Neural crest cell (in vitro differentiated cells): ENCODE data around the gene MSS51. TPM values are rescaled to one million over a fixed set of nuclear protein-coding genes. Genes with fewer than 3 reads are reported as not detected.
"Not testable (repeated sequence)": the region's sequence is repeated elsewhere in the genome, so short reads cannot be mapped to it uniquely, and the experiment has no call there.

Experiments
- DNase-seq: peaks from one replicate; pipeline ENCODE4 v3.0.0; 2021; ENCODE audit warnings: low read depth, mixed read lengths, low spot score
- H3K27ac Mint-ChIP-seq: one replicate; pipeline ENCODE4 v1.8.0; 2021; ENCODE audit warnings: mild to moderate bottlenecking, mixed read lengths; ENCODE audit not compliant: unreplicated experiment
- H3K27me3 Mint-ChIP-seq: 2 replicates; pipeline ENCODE4 v1.8.0; 2021; ENCODE audit warnings: low read depth, mild to moderate bottlenecking, mixed read lengths
- H3K36me3 Mint-ChIP-seq: 2 replicates; pipeline ENCODE4 v1.8.0; 2021; ENCODE audit warnings: low read depth, mild to moderate bottlenecking, mixed read lengths
- H3K4me1 Mint-ChIP-seq: 2 replicates; pipeline ENCODE4 v1.8.0; 2021; ENCODE audit warnings: mixed read lengths
- H3K4me3 Mint-ChIP-seq: one replicate; pipeline ENCODE4 v1.8.0; 2021; ENCODE audit warnings: mild to moderate bottlenecking, mixed read lengths
- H3K9me3 Mint-ChIP-seq: 2 replicates; pipeline ENCODE4 v1.8.0; 2021; ENCODE audit warnings: mixed read lengths
- total RNA-seq: library from RNA; stranded (reverse); gene quantifications from 2 replicates; pipeline ENCODE4 v1.2.1, GENCODE V29; 2021
- TF ChIP-seq, protein P1 (sequence below): fragments of 200-600 bp; sonication (generic); conservative IDR thresholded peaks from 2 replicates; pipeline ENCODE4 v1.5.0; 2021; ENCODE audit warnings: antibody characterized with exemption, mild to moderate bottlenecking

The MSS51 gene
- total RNA-seq, 1 donor from 2014 or later: 2.6 TPM

DNA sequence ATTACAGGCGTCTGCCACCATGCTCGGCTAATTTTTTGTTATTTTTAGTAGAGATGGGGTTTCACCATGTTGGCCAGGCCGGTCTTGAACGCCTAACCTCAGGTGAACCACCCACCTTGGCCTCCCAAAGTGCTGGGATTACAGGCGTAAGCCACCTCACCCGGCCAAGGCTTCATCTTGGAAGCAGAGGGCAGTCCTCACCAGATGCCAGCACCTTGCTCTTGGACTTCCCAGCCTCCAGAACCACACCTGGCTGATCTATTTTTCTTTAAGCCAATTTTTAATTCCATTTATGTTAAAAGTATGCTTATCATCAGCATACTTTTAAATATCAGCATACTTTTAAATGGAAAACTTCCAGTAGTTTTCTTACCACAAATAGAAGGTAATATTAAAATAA, 31.7 kb downstream of the MSS51 start:
- Mint-ChIP-seq H3K9me3 (no peaks in the 10 kb centered on the region), H3K27me3 (no peaks in the 10 kb centered on the region), H3K27ac (no peak overlapping the region), H3K4me1 (no peaks in the 10 kb centered on the region), H3K4me3 (no peak overlapping the region), H3K36me3 (no peaks in the 10 kb centered on the region)
- TF ChIP-seq, protein P1, sequence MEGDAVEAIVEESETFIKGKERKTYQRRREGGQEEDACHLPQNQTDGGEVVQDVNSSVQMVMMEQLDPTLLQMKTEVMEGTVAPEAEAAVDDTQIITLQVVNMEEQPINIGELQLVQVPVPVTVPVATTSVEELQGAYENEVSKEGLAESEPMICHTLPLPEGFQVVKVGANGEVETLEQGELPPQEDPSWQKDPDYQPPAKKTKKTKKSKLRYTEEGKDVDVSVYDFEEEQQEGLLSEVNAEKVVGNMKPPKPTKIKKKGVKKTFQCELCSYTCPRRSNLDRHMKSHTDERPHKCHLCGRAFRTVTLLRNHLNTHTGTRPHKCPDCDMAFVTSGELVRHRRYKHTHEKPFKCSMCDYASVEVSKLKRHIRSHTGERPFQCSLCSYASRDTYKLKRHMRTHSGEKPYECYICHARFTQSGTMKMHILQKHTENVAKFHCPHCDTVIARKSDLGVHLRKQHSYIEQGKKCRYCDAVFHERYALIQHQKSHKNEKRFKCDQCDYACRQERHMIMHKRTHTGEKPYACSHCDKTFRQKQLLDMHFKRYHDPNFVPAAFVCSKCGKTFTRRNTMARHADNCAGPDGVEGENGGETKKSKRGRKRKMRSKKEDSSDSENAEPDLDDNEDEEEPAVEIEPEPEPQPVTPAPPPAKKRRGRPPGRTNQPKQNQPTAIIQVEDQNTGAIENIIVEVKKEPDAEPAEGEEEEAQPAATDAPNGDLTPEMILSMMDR: no peak
- no peak for DNase-seq

DNA sequence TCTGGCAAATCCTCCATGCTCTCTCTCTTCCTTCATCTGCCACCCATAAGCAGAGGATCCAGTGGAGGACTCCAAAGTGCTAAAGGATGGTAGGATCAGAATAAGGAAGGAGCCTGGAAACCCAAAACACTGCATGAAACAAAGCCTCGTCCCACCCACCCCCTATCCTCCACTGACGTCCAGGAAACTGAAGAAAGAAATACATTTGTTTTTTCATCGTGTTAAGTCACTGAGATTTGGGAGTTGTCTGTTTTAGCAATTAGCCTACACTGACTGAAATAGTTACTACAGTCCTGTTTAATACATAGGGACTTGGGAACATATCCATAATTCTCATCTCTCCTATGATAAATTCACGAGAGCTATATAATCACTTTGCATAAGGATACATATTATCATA, 34.3 kb downstream of the MSS51 start:
- H3K9me3 Mint-ChIP-seq: no peaks in the 10 kb centered on the region

GRCh38 chr10:73398024-73398423, 35.3 kb downstream of the MSS51 start:
- DNase-seq: no peak
- H3K4me3 Mint-ChIP-seq: no peak overlapping the region
- no peaks in the 10 kb centered on the region for H3K4me1 Mint-ChIP-seq
- TF ChIP-seq, protein P1: peak; percentile 28
- H3K36me3 Mint-ChIP-seq: peaks cover 12% of the 10 kb centered on the region
- no peak overlapping the region for H3K27ac Mint-ChIP-seq
- H3K9me3 Mint-ChIP-seq: peaks cover 2% of the 10 kb centered on the region
- H3K27me3 Mint-ChIP-seq: no peaks in the 10 kb centered on the region

More for the DNA sequence above, 34.3 kb downstream of the MSS51 start:
- Mint-ChIP-seq H3K4me1 (no peaks in the 10 kb centered on the region), H3K27me3 (no peaks in the 10 kb centered on the region), H3K27ac (peak overlapping the region; percentile 64), H3K4me3 (no peak overlapping the region), H3K36me3 (peaks cover 7% of the 10 kb centered on the region)
- no peak for DNase-seq
- TF ChIP-seq, protein P1: no peak

DNA sequence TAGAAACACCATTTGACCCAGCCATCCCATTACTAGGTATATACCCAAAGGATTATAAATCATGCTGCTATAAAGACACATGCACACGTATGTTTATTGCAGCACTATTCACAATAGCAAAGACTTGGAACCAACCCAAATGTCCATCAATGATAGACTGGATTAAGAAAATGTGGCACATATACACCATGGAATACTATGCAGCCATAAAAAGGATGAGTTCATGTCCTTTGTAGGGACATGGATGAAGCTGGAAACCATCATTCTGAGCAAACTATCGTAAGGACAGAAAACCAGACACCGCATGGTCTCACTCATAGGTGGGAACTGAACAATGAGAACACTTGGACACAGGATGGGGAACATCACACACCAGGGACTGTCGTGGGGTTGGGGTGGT, 39.0 kb downstream of the MSS51 start:
- not testable (repeated sequence) for H3K27ac Mint-ChIP-seq, H3K9me3 Mint-ChIP-seq, H3K27me3 Mint-ChIP-seq, H3K4me1 Mint-ChIP-seq, DNase-seq, H3K4me3 Mint-ChIP-seq
- peaks cover 20% of the 10 kb centered on the region for H3K36me3 Mint-ChIP-seq

DNA sequence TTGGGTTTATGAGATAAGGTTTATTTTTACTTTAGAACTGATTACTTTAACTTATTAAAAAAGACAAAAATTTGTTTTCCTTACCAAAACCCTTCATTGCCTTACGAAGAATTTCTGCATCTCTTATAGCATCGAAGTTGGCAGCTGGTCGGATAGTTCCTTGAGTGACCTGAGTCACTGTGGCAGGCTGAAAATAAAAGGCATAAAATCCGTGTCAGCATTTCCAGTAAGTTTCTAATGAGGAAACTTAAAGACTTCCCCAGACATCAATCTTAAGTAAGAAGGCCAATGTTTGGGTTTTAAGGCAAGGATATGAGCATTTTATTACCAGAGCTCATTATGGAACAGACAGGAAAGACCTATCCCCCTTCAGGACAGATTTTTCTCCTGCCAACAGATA, 45.1 kb downstream of the MSS51 start:
- Mint-ChIP-seq H3K27me3 (no peaks in the 10 kb centered on the region), H3K27ac (no peak overlapping the region), H3K4me3 (no peak overlapping the region), H3K36me3 (peaks cover 17% of the 10 kb centered on the region), H3K9me3 (no peaks in the 10 kb centered on the region), H3K4me1 (no peaks in the 10 kb centered on the region)
- TF ChIP-seq, protein P1: no peak
- DNase-seq: no peak

DNA sequence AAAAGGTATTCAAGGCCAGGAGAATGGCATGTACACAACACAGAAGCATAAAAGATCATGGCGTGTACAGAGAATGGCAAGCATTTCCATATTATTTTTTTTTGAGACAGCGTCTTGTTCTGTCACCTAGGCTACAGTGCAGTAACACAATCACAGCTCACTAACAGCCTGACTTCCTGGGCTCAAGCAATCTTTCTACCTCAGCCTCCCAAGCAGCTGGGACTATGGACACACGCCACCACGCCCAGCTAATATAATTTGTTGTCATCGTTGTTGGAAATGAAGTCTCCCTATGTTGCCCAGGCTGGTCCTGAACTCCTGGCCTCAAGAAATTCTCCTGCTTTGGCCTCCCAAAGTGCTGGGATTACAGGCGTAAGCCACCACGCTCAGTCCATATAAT, 46.8 kb downstream of the MSS51 start:
- H3K4me3 Mint-ChIP-seq: no peak overlapping the region
- H3K27ac Mint-ChIP-seq: no peak overlapping the region
- H3K4me1 Mint-ChIP-seq: no peaks in the 10 kb centered on the region
- no peaks in the 10 kb centered on the region for H3K27me3 Mint-ChIP-seq
- no peak for DNase-seq
- no peaks in the 10 kb centered on the region for H3K9me3 Mint-ChIP-seq
- peaks cover 8% of the 10 kb centered on the region for H3K36me3 Mint-ChIP-seq
- TF ChIP-seq, protein P1: no peak
